Osteoblast (primary cell): ENCODE data around the gene MON2. TPM values are rescaled to one million over a fixed set of nuclear protein-coding genes. Genes with fewer than 3 reads are reported as not detected.

Source experiments
- DNase-seq: peaks from one replicate; pipeline ENCODE4 v3.0.0; 2011; ENCODE audit warnings: low spot score, mixed read lengths; ENCODE audit not compliant: insufficient read length; ENCODE audit errors: missing footprints
- H2AFZ ChIP-seq: 2 replicates; pipeline ENCODE4 v1.6.0; 2011; ENCODE audit warnings: mild to moderate bottlenecking, low read length
- H3K27ac ChIP-seq: 2 replicates; pipeline ENCODE4 v1.5.1; 2011; ENCODE audit warnings: mild to moderate bottlenecking, low read depth, low read length, moderate library complexity
- H3K27me3 ChIP-seq: 2 replicates; pipeline ENCODE4 v1.6.0; 2012; ENCODE audit warnings: mild to moderate bottlenecking, control low read depth, inconsistent platforms, low read length, moderate library complexity; ENCODE audit not compliant: insufficient read depth
- H3K36me3 ChIP-seq: 2 replicates; pipeline ENCODE4 v1.5.1; 2011; ENCODE audit warnings: mild to moderate bottlenecking, low read length, control low read depth, moderate library complexity; ENCODE audit not compliant: insufficient read depth
- H3K4me1 ChIP-seq: 2 replicates; pipeline ENCODE4 v1.5.1; 2011; ENCODE audit warnings: mild to moderate bottlenecking, low read length, control low read depth, moderate library complexity; ENCODE audit not compliant: insufficient read depth
- H3K4me2 ChIP-seq: 2 replicates; pipeline ENCODE4 v1.6.0; 2011; ENCODE audit warnings: mild to moderate bottlenecking, low read length; ENCODE audit not compliant: insufficient read depth
- H3K4me3 ChIP-seq: fragments of 200-600 bp; sonication (generic); 3 replicates; pipeline ENCODE4 v1.5.1; 2012; ENCODE audit warnings: mild to moderate bottlenecking, low read length, inconsistent platforms; ENCODE audit not compliant: insufficient read depth
- H3K79me2 ChIP-seq: 2 replicates; pipeline ENCODE4 v1.6.0; 2012; ENCODE audit warnings: mild to moderate bottlenecking, low read length, control low read depth, inconsistent platforms; ENCODE audit not compliant: insufficient read depth
- H3K9me3 ChIP-seq: 2 replicates; pipeline ENCODE4 v1.5.1; 2011; ENCODE audit warnings: low read depth, low read length, control low read depth
- H4K20me1 ChIP-seq: 2 replicates; pipeline ENCODE4 v1.6.0; 2012; ENCODE audit warnings: mild to moderate bottlenecking, low read length, control low read depth; ENCODE audit not compliant: insufficient read depth
- total RNA-seq: library from RNA; depleted of rRNA; stranded (reverse); fragments of >200 nt; gene quantifications from 2 replicates; pipeline ENCODE4 v1.2.3, GENCODE V29; 2012
- TF ChIP-seq, protein P1 (sequence below): IDR thresholded peaks from 2 replicates; pipeline ENCODE4 v1.5.1; 2011; ENCODE audit warnings: mild to moderate bottlenecking, low read depth, low read length, moderate library complexity; ENCODE audit errors: extremely low read depth

The MON2 gene
- total RNA-seq, 1 donor = 63.0 TPM

GRCh38 chr12:62519043-62519442 is 52.4 kb downstream of the MON2 start:
- Histone ChIP-seq H3K36me3 (no peaks in the 10 kb centered on the region), H3K27me3 (no peaks in the 10 kb centered on the region), H3K79me2 (no peaks in the 10 kb centered on the region), H3K4me3 (no peak overlapping the region), H3K27ac (no peak overlapping the region), H4K20me1 (no peaks in the 10 kb centered on the region), H3K4me2 (no peak overlapping the region), H3K4me1 (no peaks in the 10 kb centered on the region), H2AFZ (no peak overlapping the region), H3K9me3 (no peaks in the 10 kb centered on the region)
- TF ChIP-seq, protein P1, sequence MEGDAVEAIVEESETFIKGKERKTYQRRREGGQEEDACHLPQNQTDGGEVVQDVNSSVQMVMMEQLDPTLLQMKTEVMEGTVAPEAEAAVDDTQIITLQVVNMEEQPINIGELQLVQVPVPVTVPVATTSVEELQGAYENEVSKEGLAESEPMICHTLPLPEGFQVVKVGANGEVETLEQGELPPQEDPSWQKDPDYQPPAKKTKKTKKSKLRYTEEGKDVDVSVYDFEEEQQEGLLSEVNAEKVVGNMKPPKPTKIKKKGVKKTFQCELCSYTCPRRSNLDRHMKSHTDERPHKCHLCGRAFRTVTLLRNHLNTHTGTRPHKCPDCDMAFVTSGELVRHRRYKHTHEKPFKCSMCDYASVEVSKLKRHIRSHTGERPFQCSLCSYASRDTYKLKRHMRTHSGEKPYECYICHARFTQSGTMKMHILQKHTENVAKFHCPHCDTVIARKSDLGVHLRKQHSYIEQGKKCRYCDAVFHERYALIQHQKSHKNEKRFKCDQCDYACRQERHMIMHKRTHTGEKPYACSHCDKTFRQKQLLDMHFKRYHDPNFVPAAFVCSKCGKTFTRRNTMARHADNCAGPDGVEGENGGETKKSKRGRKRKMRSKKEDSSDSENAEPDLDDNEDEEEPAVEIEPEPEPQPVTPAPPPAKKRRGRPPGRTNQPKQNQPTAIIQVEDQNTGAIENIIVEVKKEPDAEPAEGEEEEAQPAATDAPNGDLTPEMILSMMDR = no peak
- peak; percentile 49 for DNase-seq

DNA sequence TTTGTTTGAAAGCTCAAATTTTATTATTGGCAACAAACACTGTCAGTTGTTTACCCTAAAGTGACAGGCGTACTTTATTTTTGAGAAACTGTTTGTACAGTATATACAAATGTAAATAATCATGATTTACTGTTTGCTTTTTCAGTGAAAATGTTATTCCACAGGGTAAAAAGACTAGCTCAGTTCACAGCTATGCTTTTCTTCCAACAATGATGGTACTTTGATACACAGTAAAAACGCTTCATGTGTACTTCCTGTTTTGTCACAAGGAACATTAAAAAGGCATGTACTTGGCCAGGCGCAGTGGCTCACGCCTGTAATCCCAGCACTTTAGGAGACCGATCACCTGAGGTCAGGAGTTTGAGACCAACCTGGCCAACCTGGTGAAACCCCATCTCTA is 53.7 kb downstream of the MON2 start:
- Histone ChIP-seq H3K9me3 (no peaks in the 10 kb centered on the region), H3K4me2 (no peak overlapping the region), H2AFZ (no peak overlapping the region), H3K79me2 (no peaks in the 10 kb centered on the region), H3K4me3 (no peak overlapping the region), H3K4me1 (no peaks in the 10 kb centered on the region), H3K27me3 (no peaks in the 10 kb centered on the region), H3K36me3 (no peaks in the 10 kb centered on the region), H4K20me1 (no peaks in the 10 kb centered on the region), H3K27ac (no peak overlapping the region)
- DNase-seq = no peak
- TF ChIP-seq, protein P1 = no peak

GRCh38 chr12:62522984-62523383 is 56.4 kb downstream of the MON2 start:
- no peak for DNase-seq
- Histone ChIP-seq H4K20me1 (no peaks in the 10 kb centered on the region), H3K27me3 (no peaks in the 10 kb centered on the region), H3K4me3 (no peak overlapping the region), H3K4me2 (no peak overlapping the region), H2AFZ (no peak overlapping the region), H3K9me3 (no peaks in the 10 kb centered on the region), H3K36me3 (peaks cover 4% of the 10 kb centered on the region), H3K79me2 (no peaks in the 10 kb centered on the region), H3K4me1 (no peaks in the 10 kb centered on the region), H3K27ac (no peak overlapping the region)
- TF ChIP-seq, protein P1 = peak; percentile 19

DNA sequence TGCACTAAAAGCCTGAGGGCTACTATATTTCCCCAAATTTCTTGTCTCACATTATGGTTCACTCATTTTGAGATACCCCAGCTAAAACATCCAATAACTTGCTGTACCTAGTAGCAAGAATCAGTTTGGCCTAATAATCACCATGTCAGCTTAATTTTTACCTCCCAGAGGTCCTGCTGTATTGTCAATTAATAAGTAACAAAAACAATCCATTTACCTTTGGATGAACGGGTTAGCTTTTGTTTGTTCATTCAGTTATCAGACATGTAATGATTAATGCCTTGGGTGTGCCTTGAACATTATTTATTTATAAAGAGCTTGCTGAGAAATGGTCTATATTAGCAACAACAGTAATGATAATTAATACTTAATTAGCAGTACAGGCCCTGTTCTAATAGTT is 57.0 kb downstream of the MON2 start:
- no peaks in the 10 kb centered on the region for H3K4me1 ChIP-seq
- peaks cover 4% of the 10 kb centered on the region for H3K36me3 ChIP-seq
- no peaks in the 10 kb centered on the region for H4K20me1 ChIP-seq
- TF ChIP-seq, protein P1 = no peak
- no peak overlapping the region for H3K4me3 ChIP-seq
- no peaks in the 10 kb centered on the region for H3K9me3 ChIP-seq
- no peaks in the 10 kb centered on the region for H3K79me2 ChIP-seq
- H3K27me3 ChIP-seq = no peaks in the 10 kb centered on the region
- no peak overlapping the region for H3K27ac ChIP-seq
- DNase-seq = no peak
- H2AFZ ChIP-seq = no peak overlapping the region
- H3K4me2 ChIP-seq = no peak overlapping the region
